GM12878 (cell line): ENCODE results near the gene COL20A1. TPM values are rescaled to one million over a fixed set of nuclear protein-coding genes. Genes with fewer than 3 reads are reported as not detected.

ENCODE experiments used
- ATAC-seq: fragments of 200-7000 bp; cut with Tn5 transposase; 3 replicates; pipeline ENCODE4 v1.9.1; 2020; ENCODE audit warnings: mild to moderate bottlenecking, moderate library complexity
- BruUV-seq: library from RNA; stranded (reverse); fragments of 400-500 nt; replicated peaks from 2 replicates; lab custom pipeline; 2021; lab: Mats Ljungman, UMichigan
- CTCF ChIA-PET: fragments of 300-600 bp; sonication (Branson Sonifier 250); formaldehyde crosslinking; extraction: SDS; loops from one replicate; lab custom pipeline; 2021; ENCODE audit warnings: inconsistent platforms; lab: Yijun Ruan, JAX
- POLR2A ChIA-PET: fragments of 350-600 bp; formaldehyde crosslinking; extraction: SDS; loops from one replicate; lab custom pipeline; 2021; ENCODE audit warnings: inconsistent platforms; lab: Charles Lee
- RAD21 ChIA-PET: fragments of 300-600 bp; sonication (Branson Sonifier 250); formaldehyde crosslinking; loops from one replicate; lab custom pipeline; 2023; ENCODE audit warnings: antibody characterized with exemption; ENCODE audit not compliant: unreplicated experiment; lab: Charles Lee
- SMC1A ChIA-PET: fragments of 300-600 bp; sonication (Branson Sonifier 250); formaldehyde crosslinking; loops from one replicate; lab custom pipeline; 2023; ENCODE audit not compliant: unreplicated experiment, uncharacterized antibody; lab: Charles Lee
- DNase-seq: peaks from one replicate; pipeline ENCODE4 v3.0.0-alpha.2; 2011; ENCODE audit warnings: low read depth, low spot score
- FAIRE-seq: peaks from 3 replicates; lab custom pipeline; 2011; peaks lifted over from hg19 to GRCh38; lab: Jason Lieb, UNC
- H2AFZ ChIP-seq: 2 replicates; pipeline ENCODE4 v1.6.0; 2011; ENCODE audit warnings: low read depth, low read length, control low read depth; ENCODE audit not compliant: control insufficient read depth
- H3K27ac ChIP-seq: 2 replicates; pipeline ENCODE4 v1.5.1; 2011; ENCODE audit warnings: control low read depth; ENCODE audit not compliant: control insufficient read depth, insufficient read depth
- H3K27me3 ChIP-seq, 2 experiments: replicated peaks in 1 of 2; 2 replicates each; pipeline versions ENCODE4 v1.6.0 to v1.6.1; 2011; ENCODE audit warnings: low read length in 1 of 2; ENCODE audit not compliant: control insufficient read depth in 2 of 2, insufficient read depth in 2 of 2
- H3K36me3 ChIP-seq, 2 experiments: 2 replicates each; pipeline ENCODE4 v1.5.1; 2011; ENCODE audit warnings: low read length in 1 of 2; ENCODE audit not compliant: control insufficient read depth in 2 of 2, insufficient read depth in 2 of 2
- H3K4me1 ChIP-seq: 2 replicates; pipeline ENCODE4 v1.6.1; 2011; ENCODE audit warnings: mild to moderate bottlenecking, low read length, moderate library complexity, mixed read lengths; ENCODE audit not compliant: control insufficient read depth, insufficient read depth
- H3K4me2 ChIP-seq: 2 replicates; pipeline ENCODE4 v1.6.0; 2011; ENCODE audit warnings: control low read depth; ENCODE audit not compliant: control insufficient read depth, insufficient read depth
- H3K4me3 ChIP-seq: fragments of 200-600 bp; sonication (generic); 2 replicates; pipeline ENCODE4 v1.5.1; 2016
- H3K79me2 ChIP-seq: 2 replicates; pipeline ENCODE4 v1.6.0; 2011; ENCODE audit warnings: low read length; ENCODE audit not compliant: control insufficient read depth, insufficient read depth
- H3K9ac ChIP-seq: 2 replicates; pipeline ENCODE4 v1.8.0; 2011; ENCODE audit warnings: low read length, control low read depth, mixed read lengths; ENCODE audit not compliant: control insufficient read depth, insufficient read depth
- H3K9me3 ChIP-seq: replicated peaks from 3 replicates; pipeline ENCODE4 v1.5.1; 2011; ENCODE audit warnings: mild to moderate bottlenecking, low read length; ENCODE audit not compliant: control insufficient read depth, insufficient read depth
- H4K20me1 ChIP-seq: 2 replicates; pipeline ENCODE4 v1.6.0; 2011; ENCODE audit not compliant: control insufficient read depth, insufficient read depth
- CEBPB ChIP-seq, 2 experiments: fragments of 150-350 bp in 1 of 2; IDR thresholded peaks; 2 replicates each; pipeline ENCODE4 v1.6.1; 2012 to 2014; ENCODE audit warnings: low read depth in 2 of 2, low read length in 2 of 2, borderline replicate concordance in 1 of 2, inconsistent platforms in 1 of 2
- CREM ChIP-seq: IDR thresholded peaks from 2 replicates; pipeline ENCODE4 v1.6.1; 2014; ENCODE audit warnings: antibody characterized with exemption, low read depth
- DPF2 ChIP-seq: fragments of 450-650 bp; IDR thresholded peaks from 2 replicates; pipeline ENCODE4 v1.6.1; 2017; ENCODE audit warnings: mild to moderate bottlenecking
- HDAC6 ChIP-seq: fragments of 200-600 bp; sonication (generic); IDR thresholded peaks from one replicate; pipeline ENCODE4 v1.8.0; 2017; ENCODE audit warnings: antibody characterized with exemption; ENCODE audit not compliant: unreplicated experiment
- IKZF1 ChIP-seq: fragments of 450-650 bp; conservative IDR thresholded peaks from 2 replicates; pipeline ENCODE4 v1.6.1; 2017; ENCODE audit warnings: antibody characterized with exemption, mild to moderate bottlenecking
- MYB ChIP-seq: fragments of 150-350 bp; IDR thresholded peaks from 2 replicates; pipeline ENCODE4 v1.6.1; 2014; ENCODE audit warnings: mild to moderate bottlenecking, low read depth, low read length, borderline replicate concordance
- POU2F2 ChIP-seq: IDR thresholded peaks from 3 replicates; pipeline ENCODE4 v1.6.1; 2011; ENCODE audit warnings: low read depth, mild to moderate bottlenecking, low read length, borderline replicate concordance
- SMAD5 ChIP-seq: IDR thresholded peaks from 2 replicates; pipeline ENCODE4 v1.6.1; 2016; ENCODE audit warnings: antibody characterized with exemption, low read depth
- TAF1 ChIP-seq: IDR thresholded peaks from 2 replicates; pipeline ENCODE4 v1.6.1; 2011; ENCODE audit warnings: mild to moderate bottlenecking, low read depth, low read length, borderline replicate concordance
- ZNF592 ChIP-seq: fragments of 450-650 bp; IDR thresholded peaks from 2 replicates; pipeline ENCODE4 v1.6.1; 2017; ENCODE audit warnings: mild to moderate bottlenecking, moderate library complexity
- WGBS: methylation state at CpG from one replicate; pipeline ENCODE4 v1.1.6; 2016; ENCODE audit warnings: low lambda C conversion rate; ENCODE audit not compliant: insufficient replicate concordance, insufficient coverage; ENCODE audit errors: missing lambda C conversion rate; 5-methylcytosine and 5-hydroxymethylcytosine counted together
- in situ Hi-C: fragments of 300-500 bp; cut with MboI; formaldehyde crosslinking; loops from 9 replicates; pipeline ENCODE4 v1.14.3; 2018; ENCODE audit warnings: mixed read lengths
- intact Hi-C: fragments of 100-400 bp; cut with micrococcal nuclease; formaldehyde crosslinking; loops from one replicate; pipeline ENCODE4 v1.14.2; 2022; ENCODE audit not compliant: unreplicated experiment
- polyA plus RNA-seq, 11 experiments: library from polyadenylated mRNA; depleted of rRNA in 4 of 11; unstranded in 6 of 11; stranded (reverse) in 5 of 11; fragments of >200 nt; fragmentation: Nextera tagmentation in 4 of 11; fragmentation: Illumina TruSeq in 1 of 11; extraction: Ambion mirVana in 4 of 11; extraction: Trizol in 1 of 11; gene quantifications; 1 replicate in 1 of 11; 2 replicates in 10 of 11; pipeline versions ENCODE4 v1.2.1 to v1.2.3, GENCODE V29; 2011 to 2016; ENCODE audit warnings: inconsistent platforms in 2 of 11, missing spikeins in 2 of 11, low read depth in 1 of 11
- total RNA-seq, 4 experiments: library from RNA; depleted of rRNA in 3 of 4; stranded (reverse); fragments of >200 nt in 3 of 4; fragmentation: Illumina TruSeq in 1 of 4; extraction: Trizol in 1 of 4; gene quantifications; 2 replicates each; pipeline versions ENCODE4 v1.2.1 to v1.2.3, GENCODE V29; 2013 to 2021
- TF ChIP-seq, protein P1 (sequence below): IDR thresholded peaks from 2 replicates; pipeline ENCODE4 v1.6.1; 2011; ENCODE audit warnings: borderline replicate concordance, low read depth, mild to moderate bottlenecking, moderate library complexity, low read length; ENCODE audit not compliant: insufficient read depth, poor library complexity, severe bottlenecking
- TF ChIP-seq, protein P2 (sequence below): fragments of 450-650 bp; IDR thresholded peaks from 2 replicates; pipeline ENCODE4 v1.6.1; 2017; ENCODE audit warnings: borderline replicate concordance
- TF ChIP-seq, protein P3 (sequence below): fragments of 450-650 bp; formaldehyde crosslinking; IDR thresholded peaks from 2 replicates; pipeline ENCODE4 v1.4.0; 2022; ENCODE audit warnings: mild to moderate bottlenecking, moderate library complexity

The COL20A1 gene
- total and polyA plus RNA-seq, 10 of the 15 experiments (the other 5 are each of a cell fraction or from before 2014, with no cell fraction given) = not detected

- intact Hi-C loops = no loop called here
- H3K79me2 ChIP-seq = no peaks in the 10 kb centered on the region
- 31% methylated on average over 16 of the region's 20 CpGs for WGBS
- H3K9ac ChIP-seq = no peak overlapping the region
- no peak overlapping the region for H3K4me2 ChIP-seq
- no peak overlapping the region for H2AFZ ChIP-seq
- no TSS peak for BruUV-seq
- no peaks in the 10 kb centered on the region for H3K9me3 ChIP-seq
- CTCF ChIA-PET = no interaction called here
- DNase-seq (no peak), ATAC-seq (no peak), FAIRE-seq (no peak)
- SMC1A ChIA-PET = no interaction called here
- H3K27me3 ChIP-seq = no peaks in the 10 kb centered on the region; a peak in 1 of 4 replicates
- no peaks in the 10 kb centered on the region for H3K36me3 ChIP-seq
- POLR2A ChIA-PET = no interaction called here
- in situ Hi-C loops = no loop called here
- no peaks in the 10 kb centered on the region for H3K4me1 ChIP-seq
- H4K20me1 ChIP-seq = no peaks in the 10 kb centered on the region
- RAD21 ChIA-PET = no interaction called here
- no peak overlapping the region for H3K4me3 ChIP-seq
- H3K27ac ChIP-seq = no peak overlapping the region
- TF ChIP-seq MYB (no peak), CEBPB (IDR thresholded peaks at IDR 0.05; ENCODE audit: borderline replicate concordance in 1 of 2, low read depth in 2 of 2, low read length in 2 of 2) (no peak), DPF2 (no peak), IKZF1 (no peak), ZNF592 (no peak), SMAD5 (no peak), POU2F2 (no peak), TAF1 (no peak), CREM (no peak), HDAC6 (no peak)
- TF ChIP-seq, protein P1, sequence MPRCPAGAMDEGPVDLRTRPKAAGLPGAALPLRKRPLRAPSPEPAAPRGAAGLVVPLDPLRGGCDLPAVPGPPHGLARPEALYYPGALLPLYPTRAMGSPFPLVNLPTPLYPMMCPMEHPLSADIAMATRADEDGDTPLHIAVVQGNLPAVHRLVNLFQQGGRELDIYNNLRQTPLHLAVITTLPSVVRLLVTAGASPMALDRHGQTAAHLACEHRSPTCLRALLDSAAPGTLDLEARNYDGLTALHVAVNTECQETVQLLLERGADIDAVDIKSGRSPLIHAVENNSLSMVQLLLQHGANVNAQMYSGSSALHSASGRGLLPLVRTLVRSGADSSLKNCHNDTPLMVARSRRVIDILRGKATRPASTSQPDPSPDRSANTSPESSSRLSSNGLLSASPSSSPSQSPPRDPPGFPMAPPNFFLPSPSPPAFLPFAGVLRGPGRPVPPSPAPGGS = no peak
- TF ChIP-seq, protein P2, sequence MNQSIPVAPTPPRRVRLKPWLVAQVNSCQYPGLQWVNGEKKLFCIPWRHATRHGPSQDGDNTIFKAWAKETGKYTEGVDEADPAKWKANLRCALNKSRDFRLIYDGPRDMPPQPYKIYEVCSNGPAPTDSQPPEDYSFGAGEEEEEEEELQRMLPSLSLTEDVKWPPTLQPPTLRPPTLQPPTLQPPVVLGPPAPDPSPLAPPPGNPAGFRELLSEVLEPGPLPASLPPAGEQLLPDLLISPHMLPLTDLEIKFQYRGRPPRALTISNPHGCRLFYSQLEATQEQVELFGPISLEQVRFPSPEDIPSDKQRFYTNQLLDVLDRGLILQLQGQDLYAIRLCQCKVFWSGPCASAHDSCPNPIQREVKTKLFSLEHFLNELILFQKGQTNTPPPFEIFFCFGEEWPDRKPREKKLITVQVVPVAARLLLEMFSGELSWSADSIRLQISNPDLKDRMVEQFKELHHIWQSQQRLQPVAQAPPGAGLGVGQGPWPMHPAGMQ = no peak
- TF ChIP-seq, protein P3, sequence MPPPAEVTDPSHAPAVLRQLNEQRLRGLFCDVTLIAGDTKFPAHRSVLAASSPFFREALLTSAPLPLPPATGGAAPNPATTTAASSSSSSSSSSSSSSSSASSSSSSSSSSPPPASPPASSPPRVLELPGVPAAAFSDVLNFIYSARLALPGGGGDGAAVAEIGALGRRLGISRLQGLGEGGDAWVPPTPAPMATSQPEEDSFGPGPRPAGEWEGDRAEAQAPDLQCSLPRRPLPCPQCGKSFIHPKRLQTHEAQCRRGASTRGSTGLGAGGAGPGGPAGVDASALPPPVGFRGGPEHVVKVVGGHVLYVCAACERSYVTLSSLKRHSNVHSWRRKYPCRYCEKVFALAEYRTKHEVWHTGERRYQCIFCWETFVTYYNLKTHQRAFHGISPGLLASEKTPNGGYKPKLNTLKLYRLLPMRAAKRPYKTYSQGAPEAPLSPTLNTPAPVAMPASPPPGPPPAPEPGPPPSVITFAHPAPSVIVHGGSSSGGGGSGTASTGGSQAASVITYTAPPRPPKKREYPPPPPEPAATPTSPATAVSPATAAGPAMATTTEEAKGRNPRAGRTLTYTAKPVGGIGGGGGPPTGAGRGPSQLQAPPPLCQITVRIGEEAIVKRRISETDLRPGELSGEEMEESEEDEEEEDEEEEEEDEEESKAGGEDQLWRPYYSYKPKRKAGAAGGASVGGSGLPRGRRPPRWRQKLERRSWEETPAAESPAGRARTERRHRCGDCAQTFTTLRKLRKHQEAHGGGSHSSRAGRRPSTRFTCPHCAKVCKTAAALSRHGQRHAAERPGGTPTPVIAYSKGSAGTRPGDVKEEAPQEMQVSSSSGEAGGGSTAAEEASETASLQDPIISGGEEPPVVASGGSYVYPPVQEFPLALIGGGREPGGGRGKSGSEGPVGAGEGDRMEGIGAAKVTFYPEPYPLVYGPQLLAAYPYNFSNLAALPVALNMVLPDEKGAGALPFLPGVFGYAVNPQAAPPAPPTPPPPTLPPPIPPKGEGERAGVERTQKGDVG (CRISPR knock-in tag) = no peak
Measured at GRCh38 chr20:63364801-63365585, 72.0 kb downstream of the COL20A1 start.
